Adrenal gland (tissue), 5 donors: ENCODE measurements around the gene LEMD1.

Source experiments
- POLR2A ChIP-seq, 2 donors: fragments of 450-650 bp; IDR thresholded peaks; one replicate each; pipeline ENCODE4 v1.6.1; 2017; ENCODE audit warnings: antibody characterized with exemption in 2 of 2, mild to moderate bottlenecking in 2 of 2, moderate library complexity in 1 of 2
- TF ChIP-seq, protein P1 (sequence below), 6 experiments: fragments of 450-650 bp in 4 of 6; fragments of 200-600 bp in 2 of 6; sonication (generic) in 1 of 6; IDR thresholded peaks; 1 replicate in 5 of 6; 2 replicates in 1 of 6; pipeline versions ENCODE4 v1.5.1 to v1.8.0; 2016 to 2021; ENCODE audit warnings: antibody characterized with exemption in 6 of 6, mild to moderate bottlenecking in 2 of 6, moderate library complexity in 1 of 6
- donor health status: DM: no; HTN: no; CAD: no.

DNA sequence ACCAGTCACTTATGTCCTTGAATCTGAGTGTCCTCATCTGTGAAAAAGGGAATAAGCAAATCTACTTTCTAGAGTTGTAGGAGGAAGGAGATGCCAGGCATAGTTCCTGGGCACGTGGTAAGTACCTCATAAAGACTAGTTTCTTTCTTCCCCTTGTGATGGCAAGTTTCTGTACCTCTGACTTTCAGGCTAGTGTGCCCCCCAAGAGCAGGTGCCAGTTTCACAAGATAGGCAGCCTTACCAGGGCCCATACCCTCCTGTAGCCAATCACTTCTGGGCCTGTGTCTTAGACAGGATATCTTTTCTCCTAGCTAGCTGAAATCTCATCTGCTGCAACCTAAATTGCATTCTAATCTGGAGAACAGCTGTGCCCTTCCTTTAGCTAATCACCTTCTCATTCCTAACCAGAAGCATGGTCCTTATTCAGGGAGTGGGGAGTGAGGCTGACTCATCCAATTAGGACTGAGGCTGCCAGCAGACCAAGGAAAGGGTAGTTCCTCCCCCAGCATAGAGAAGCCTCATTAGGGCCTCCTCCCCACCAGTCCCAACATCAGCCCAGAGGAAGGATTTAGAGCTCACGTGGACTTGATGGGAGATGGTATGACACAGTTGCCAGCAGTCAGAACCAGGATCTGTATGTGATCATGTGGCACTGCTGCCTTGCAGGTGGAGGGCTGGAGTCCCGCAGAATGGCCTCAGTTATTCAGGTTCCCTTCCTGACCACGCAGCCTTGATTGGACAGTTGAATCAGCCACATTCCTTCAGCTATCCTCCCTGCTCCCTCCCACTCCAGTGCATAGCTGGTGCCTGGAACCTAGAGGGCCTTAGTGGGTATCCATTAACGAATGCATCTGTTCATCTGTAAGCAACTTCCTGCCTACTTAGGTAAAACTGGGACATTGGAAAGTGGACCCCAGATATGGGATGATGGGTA, 73.0 kb downstream of the LEMD1 start:
- TF ChIP-seq, protein P1, sequence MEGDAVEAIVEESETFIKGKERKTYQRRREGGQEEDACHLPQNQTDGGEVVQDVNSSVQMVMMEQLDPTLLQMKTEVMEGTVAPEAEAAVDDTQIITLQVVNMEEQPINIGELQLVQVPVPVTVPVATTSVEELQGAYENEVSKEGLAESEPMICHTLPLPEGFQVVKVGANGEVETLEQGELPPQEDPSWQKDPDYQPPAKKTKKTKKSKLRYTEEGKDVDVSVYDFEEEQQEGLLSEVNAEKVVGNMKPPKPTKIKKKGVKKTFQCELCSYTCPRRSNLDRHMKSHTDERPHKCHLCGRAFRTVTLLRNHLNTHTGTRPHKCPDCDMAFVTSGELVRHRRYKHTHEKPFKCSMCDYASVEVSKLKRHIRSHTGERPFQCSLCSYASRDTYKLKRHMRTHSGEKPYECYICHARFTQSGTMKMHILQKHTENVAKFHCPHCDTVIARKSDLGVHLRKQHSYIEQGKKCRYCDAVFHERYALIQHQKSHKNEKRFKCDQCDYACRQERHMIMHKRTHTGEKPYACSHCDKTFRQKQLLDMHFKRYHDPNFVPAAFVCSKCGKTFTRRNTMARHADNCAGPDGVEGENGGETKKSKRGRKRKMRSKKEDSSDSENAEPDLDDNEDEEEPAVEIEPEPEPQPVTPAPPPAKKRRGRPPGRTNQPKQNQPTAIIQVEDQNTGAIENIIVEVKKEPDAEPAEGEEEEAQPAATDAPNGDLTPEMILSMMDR (IDR thresholded peaks at IDR 0.05) = no peak
- TF ChIP-seq POLR2A (IDR thresholded peaks at IDR 0.05) = no peak
